ENCODE measurements around the gene GRID2IP. TPM values are rescaled to one million over a fixed set of nuclear protein-coding genes. Genes with fewer than 3 reads are reported as not detected.
A peak's percentile ranks its signal among the peaks of the same experiment; 100 is the strongest.

GRID2IP gene
- total and polyA plus RNA-seq, 2 of the 13 experiments (the other 11 are each of a cell fraction or from before 2014, with no cell fraction given), result 0.03 TPM; not detected in 1

DNA sequence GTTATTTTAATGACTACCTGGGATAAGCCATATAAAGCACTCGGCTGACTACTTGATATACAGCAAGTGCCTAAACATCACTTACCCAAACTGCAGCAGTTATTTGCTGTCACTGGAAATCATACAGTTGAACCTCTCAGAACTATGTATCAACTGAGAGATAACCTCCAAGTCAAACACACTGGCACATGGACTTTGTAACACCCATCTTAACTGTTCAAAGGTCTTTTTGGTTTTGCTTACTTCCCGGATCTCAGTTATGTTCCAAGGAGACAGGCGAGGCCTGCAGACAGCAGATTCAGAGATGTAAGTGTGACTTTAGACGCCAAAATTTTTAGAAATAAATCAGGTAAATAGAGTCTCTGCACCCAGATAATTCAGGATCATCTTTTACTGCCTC lies 69.0 kb downstream of the GRID2IP start (continued):
- TF ChIP-seq ZUFSP (CRISPR knock-in tag; IDR thresholded peaks at IDR 0.05; ENCODE audit: borderline replicate concordance) (no peak), ZBTB3 (CRISPR knock-in tag; IDR thresholded peaks at IDR 0.05; ENCODE audit: borderline replicate concordance, low read depth) (peak; percentile 99), RARA (CRISPR knock-in tag; IDR thresholded peaks at IDR 0.05) (peak; percentile 77), CHD2 (IDR thresholded peaks at IDR 0.05; ENCODE audit: low read depth, low read length) (no peak), HDAC2 (CRISPR knock-in tag; IDR thresholded peaks at IDR 0.05) (peak; percentile 49; the same call in 1 of the 2 replicates), PTBP1 (IDR thresholded peaks at IDR 0.05; ENCODE audit: low read depth, low read length, poor library complexity, severe bottlenecking) (no peak), SOX5 (CRISPR knock-in tag; IDR thresholded peaks at IDR 0.05; ENCODE audit: borderline replicate concordance) (peak; percentile 24; the same call in 1 of the 2 replicates), SYNCRIP (IDR thresholded peaks at IDR 0.05; ENCODE audit: insufficient read depth, low read depth, low read length) (no peak), SMC3 (IDR thresholded peaks at IDR 0.05; ENCODE audit: low read length) (no peak), HIC2 (CRISPR knock-in tag; IDR thresholded peaks at IDR 0.05; ENCODE audit: low read depth) (no peak), ZNF660 (CRISPR knock-in tag; IDR thresholded peaks at IDR 0.05; ENCODE audit: borderline replicate concordance, low read depth) (no peak), ZNF143 (CRISPR knock-in tag; IDR thresholded peaks at IDR 0.05) (no peak), ZNF772 (CRISPR knock-in tag; IDR thresholded peaks at IDR 0.05) (no peak), GFI1 (CRISPR knock-in tag; IDR thresholded peaks at IDR 0.05; ENCODE audit: borderline replicate concordance) (0 out of 2 replicates have a peak, but pooled peaks have one; percentile 35), HMG20A (CRISPR knock-in tag; IDR thresholded peaks at IDR 0.05; ENCODE audit: borderline replicate concordance) (peak; percentile 26; the same call in 1 of the 2 replicates), ZNF570 (CRISPR knock-in tag; IDR thresholded peaks at IDR 0.05; ENCODE audit: borderline replicate concordance) (no peak), FOXO1 (CRISPR knock-in tag; IDR thresholded peaks at IDR 0.05) (0 out of 2 replicates have a peak, but pooled peaks have one; percentile 24), THAP11 (CRISPR knock-in tag; IDR thresholded peaks at IDR 0.05) (no peak), TBP (CRISPR knock-in tag; IDR thresholded peaks at IDR 0.05) (no peak), ZFX (CRISPR knock-in tag; IDR thresholded peaks at IDR 0.05; ENCODE audit: low read depth) (peak; percentile 55), ZNF576 (CRISPR knock-in tag; IDR thresholded peaks at IDR 0.05) (no peak)
- TF ChIP-seq, protein P1, sequence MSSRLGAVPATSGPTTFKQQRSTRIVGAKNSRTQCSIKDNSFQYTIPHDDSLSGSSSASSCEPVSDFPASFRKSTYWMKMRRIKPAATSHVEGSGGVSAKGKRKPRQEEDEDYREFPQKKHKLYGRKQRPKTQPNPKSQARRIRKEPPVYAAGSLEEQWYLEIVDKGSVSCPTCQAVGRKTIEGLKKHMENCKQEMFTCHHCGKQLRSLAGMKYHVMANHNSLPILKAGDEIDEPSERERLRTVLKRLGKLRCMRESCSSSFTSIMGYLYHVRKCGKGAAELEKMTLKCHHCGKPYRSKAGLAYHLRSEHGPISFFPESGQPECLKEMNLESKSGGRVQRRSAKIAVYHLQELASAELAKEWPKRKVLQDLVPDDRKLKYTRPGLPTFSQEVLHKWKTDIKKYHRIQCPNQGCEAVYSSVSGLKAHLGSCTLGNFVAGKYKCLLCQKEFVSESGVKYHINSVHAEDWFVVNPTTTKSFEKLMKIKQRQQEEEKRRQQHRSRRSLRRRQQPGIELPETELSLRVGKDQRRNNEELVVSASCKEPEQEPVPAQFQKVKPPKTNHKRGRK (CRISPR knock-in tag; IDR thresholded peaks at IDR 0.05), result no peak
- TF ChIP-seq, protein P2, sequence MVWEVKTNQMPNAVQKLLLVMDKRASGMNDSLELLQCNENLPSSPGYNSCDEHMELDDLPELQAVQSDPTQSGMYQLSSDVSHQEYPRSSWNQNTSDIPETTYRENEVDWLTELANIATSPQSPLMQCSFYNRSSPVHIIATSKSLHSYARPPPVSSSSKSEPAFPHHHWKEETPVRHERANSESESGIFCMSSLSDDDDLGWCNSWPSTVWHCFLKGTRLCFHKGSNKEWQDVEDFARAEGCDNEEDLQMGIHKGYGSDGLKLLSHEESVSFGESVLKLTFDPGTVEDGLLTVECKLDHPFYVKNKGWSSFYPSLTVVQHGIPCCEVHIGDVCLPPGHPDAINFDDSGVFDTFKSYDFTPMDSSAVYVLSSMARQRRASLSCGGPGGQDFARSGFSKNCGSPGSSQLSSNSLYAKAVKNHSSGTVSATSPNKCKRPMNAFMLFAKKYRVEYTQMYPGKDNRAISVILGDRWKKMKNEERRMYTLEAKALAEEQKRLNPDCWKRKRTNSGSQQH (CRISPR knock-in tag; IDR thresholded peaks at IDR 0.05; ENCODE audit: low read depth), result 0 out of 2 replicates have a peak, but pooled peaks have one; percentile 30
